Head of caudate nucleus (tissue), 42 donors: Measurements from ENCODE around the gene TOLLIP.
"Not testable (repeated sequence)": the region's sequence is repeated elsewhere in the genome, so short reads cannot be mapped to it uniquely, and the experiment has no call there.

Source experiments
- DNase-seq, 42 donors: peaks; one replicate each; pipeline versions ENCODE4 v3.0.0 to v3.0.0-alpha.2; 2020 to 2021; ENCODE audit warnings: mixed read lengths in 7 of 42
- intact Hi-C: fragments of 100-400 bp; cut with DNase I; formaldehyde crosslinking; loops from one replicate; pipeline ENCODE4 v1.15.0; 2022

The TOLLIP gene

DNA sequence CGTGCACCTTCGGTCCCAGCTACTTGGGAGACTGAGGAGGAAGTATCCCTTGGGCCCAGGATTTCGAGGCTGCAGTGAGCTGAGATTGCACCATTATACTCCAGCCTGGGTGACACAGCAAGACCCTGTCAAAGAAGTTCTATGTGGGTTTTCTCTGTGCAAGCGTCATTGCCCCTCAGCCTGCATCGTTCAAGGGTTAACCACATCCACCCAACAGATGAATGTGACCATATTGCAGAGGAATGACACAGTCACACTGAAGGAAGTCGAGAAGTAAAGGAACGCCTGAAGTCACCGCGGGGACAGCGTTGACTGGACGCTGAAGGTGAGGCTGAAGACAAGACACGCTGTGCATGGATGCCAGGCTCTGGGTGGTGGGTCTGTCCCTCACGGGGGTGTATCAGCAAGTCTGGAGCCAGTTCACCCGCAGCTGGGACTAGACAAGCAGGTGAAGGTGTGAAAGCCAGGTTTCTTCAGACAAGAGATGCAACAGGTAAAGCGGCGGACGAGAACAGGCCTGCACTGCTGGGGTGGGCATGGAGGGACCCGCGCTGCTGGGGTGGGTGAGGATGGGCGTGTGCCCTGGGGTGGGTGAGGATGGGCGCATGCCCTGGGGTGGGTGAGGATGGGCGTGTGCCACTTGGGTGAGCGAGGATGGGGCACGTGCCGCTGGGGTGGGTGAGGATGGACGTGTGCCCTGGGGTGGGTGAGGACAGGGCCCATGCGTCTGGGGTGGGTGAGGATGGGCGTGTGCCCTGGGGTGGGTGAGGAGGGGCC lies 36.5 kb upstream of the TOLLIP start:
- peak in 2 of 42 donors; percentile 29 to 33 for DNase-seq
- intact Hi-C loops = no loop called here

GRCh38 chr11:1344056-1344635 lies 34.7 kb upstream of the TOLLIP start:
- intact Hi-C loops = no loop called here
- peak in 2 of 42 donors; percentile 32 to 43 for DNase-seq

DNA sequence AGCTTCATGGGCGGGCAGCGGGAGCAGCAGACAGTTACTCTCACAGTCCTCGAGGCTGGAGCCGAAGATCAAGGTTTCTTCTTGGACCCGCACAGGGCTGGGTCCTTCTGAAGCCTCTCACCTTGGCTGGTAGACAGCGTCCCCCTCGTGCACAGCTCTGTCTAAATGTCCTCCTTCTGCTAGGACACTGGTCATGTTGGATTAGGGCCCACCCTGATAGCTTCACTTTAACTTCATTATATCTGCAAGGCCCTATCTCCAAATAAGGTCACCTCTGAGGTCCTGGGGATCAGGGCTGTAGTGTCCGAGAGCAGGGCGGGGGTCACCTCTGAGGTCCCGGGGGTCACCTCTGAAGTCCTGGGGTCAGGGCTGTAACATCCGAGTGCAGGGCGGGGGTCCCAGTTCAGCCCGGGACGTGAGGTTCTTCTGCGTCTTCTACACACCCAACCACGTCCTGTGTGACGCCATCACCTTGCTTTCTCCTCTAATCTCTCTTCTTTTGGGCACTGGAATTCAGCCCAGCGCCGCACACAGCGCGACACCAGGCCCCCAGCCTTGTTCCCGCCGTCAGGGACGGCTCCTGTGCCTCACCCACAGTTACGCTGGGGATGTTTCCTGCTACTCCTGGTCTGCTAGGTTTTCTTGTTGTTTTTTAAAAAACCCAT lies 34.1 kb upstream of the TOLLIP start:
- peak in 2 of 42 donors; percentile 30 for DNase-seq
- intact Hi-C loops = no loop called here

GRCh38 chr11:1342946-1343345 lies 33.5 kb upstream of the TOLLIP start:
- peak in 1 of 42 donors; percentile 33 for DNase-seq
- intact Hi-C loops = no loop called here

DNA sequence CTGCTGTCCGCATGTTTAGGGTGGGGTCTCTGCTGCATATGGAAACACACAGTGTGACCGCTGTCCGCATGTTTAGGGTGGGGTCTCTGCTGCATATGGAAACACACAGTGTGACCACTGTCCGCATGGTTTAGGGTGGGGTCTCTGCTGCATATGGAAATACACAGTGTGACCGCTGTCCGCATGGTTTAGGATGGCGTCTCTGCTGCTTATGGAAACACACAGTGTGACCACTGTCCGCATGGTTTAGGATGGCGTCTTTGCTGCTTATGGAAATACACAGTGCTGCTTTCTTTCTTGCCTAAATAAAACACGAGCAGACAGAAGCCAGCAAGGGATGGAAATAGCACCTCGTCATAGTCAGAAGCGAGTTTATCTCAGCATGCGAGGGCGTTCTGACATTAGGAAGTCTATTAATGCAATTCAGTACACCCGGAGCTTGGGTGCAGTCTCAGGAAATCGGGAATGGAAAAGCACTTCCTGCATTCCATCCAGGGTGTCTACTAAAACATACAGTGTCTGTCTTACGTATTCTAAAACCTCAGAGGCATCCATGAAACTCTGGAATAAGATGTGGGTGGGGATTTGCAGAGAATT lies 32.6 kb upstream of the TOLLIP start:
- intact Hi-C loops = no loop called here
- DNase-seq = peak in 35 of 42 donors; percentile 23 to 91 (median 62)

- DNase-seq = peak in 1 of 42 donors; percentile 20
- intact Hi-C loops = not testable (repeated sequence)
These were observed 31.8 kb upstream of the TOLLIP start for GRCh38 chr11:1341226-1341625.

GRCh38 chr11:1340111-1340510 lies 30.7 kb upstream of the TOLLIP start:
- peak in 2 of 42 donors; percentile 34 to 39 for DNase-seq
- intact Hi-C loops = no loop called here

DNA sequence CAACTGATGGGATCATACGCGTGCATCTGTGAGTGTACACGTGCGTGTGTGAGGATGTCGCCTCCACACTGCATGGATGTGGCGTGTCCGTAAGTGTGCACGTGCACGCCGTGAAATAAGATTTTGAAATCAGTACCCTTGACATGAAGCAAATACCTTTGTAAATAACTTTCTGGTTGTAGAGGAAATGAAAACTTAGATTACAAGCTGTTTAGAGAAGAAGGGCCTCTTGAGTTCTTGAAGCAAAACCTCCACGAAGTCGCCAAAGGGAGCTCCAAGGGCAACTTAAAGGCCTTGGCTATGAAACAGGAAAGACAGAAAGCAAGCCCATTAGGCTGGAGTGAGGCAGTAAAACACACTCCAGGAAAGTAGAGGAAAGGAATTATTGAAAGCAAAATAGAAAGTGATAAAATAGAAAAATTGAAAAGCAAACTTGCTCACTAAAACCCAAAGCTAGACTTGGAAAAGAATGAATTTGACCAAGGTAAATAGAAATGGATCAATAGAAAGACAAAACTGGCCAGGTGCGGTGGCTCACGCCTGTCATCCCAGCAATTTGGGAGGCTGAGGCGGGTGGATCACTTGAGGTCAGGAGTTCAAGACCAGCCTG lies 29.7 kb upstream of the TOLLIP start:
- peak in 1 of 42 donors; percentile 35 for DNase-seq
- intact Hi-C loops = loop anchor here (10.0 kb wide), 1 partner anchor 46 kb away; the partner anchor contains the start of gene BRSK2

DNA sequence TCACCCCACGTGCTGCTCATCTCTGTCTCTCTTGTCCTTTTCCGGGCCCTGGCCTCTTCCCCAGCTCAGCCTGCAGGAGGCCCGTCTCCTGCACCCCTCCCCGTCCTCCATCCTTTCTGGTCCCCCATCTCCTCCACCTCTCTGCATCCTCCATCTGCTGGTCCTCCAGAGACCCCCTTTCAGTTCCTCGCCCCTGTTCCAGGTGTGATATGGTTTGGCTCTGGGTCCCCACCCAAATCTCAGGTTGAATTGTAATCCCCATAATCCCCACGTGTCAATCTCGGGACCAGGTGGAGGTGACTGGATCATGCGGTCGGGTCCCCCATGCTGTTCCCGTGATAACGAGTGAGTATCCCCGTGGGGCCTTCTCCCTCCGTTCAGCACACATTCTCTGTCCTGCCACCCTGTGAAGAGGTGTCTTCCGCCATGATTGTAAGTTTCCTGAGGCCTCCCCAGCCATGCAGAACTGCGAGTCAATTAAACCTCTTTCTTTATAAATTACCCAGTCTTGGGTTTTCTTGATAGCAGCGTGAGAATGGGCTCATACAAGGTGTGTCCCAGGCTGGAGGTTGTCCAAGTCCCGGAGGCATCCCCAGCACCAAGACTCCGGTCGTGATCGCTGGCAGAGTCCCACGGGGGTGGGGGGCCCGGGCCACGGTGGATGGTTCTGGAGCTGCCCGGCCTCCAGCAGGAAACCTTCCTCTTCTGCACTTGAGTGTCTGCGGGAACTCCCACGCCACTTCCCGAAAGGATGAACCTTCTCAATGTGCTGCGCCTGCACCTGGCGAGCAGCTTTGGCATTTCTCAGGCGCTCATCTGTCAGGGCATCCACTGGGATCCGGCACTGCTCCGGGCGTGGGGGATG lies 29.0 kb upstream of the TOLLIP start:
- peak in 25 of 42 donors; percentile 14 to 75 (median 37) for DNase-seq
- intact Hi-C loops = loop anchor here (10.0 kb wide), 1 partner anchor 46 kb away; the partner anchor contains the start of gene BRSK2

DNA sequence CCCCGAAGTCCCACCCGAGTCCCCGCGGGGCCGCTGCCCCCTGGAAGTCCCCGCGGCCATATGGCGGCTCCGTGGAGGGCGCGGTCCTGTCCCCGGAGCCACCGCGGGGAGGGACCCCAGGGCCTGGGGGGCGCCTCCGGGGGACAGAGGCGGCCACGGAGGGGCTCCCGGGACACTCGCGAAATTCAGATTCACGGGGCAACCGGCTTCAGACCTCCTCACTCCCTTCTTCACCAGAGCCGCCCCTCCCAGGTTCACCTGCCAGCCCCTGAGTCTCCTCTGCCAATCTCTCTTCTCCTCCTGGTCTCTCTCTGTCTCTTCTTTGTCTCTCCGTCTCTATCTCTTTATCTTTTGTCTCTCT lies 28.2 kb upstream of the TOLLIP start:
- intact Hi-C loops = loop anchor here (10.0 kb wide), 1 partner anchor 47 kb away; the partner anchor contains the start of gene BRSK2
- peak in 2 of 42 donors; percentile 30 to 42 for DNase-seq

DNA sequence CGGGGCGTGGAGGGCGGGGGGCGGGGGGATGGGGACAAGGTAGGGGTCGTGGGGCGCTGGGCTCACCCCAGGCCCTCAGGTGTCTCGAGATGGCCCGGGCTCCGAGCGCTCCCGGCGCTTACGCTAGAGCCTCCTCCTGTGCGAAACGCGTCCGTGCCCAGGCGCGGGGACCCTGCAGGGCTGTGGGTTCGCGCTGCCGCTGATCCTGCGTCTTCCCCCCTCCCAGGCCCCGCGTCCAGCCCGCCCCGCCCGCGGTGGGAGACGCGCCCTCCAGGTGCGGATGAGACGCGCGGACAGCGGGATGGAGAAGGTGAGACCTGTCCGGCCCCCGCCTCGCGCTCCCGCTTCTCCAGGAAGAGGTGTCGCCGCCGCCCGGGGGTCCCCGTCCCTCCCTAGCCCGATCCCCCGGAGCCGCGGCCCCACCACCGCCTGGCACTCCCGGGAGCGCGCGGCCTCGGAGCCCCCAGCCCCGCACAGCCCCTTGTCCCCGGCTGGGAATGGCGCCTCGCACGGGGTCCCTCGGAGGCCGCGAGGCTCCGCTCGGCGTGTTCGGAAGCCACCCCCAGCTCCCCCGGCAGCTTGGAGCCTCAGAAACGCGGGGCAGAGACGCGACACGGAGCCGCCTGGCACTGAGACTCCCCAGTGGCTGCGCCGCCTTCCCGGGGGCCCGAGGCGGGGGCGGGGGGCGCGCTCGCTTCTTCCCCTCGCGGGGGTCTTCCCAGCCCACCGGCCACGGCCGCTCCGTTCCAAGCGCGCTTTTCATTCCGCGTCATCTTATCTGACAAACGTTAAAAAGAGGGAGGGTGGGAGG lies 27.6 kb upstream of the TOLLIP start:
- DNase-seq = peak in 29 of 42 donors; percentile 12 to 60 (median 41)
- intact Hi-C loops = loop anchor here (10.0 kb wide), 1 partner anchor 48 kb away; the partner anchor contains the start of gene BRSK2

GRCh38 chr11:1335811-1336761 lies 26.7 kb upstream of the TOLLIP start:
- DNase-seq = peak; percentile 21 to 84 (median 62)
- intact Hi-C loops = loop anchor here (10.0 kb wide), 1 partner anchor 49 kb away; the partner anchor contains the start of gene BRSK2

GRCh38 chr11:1335264-1335810 lies 25.9 kb upstream of the TOLLIP start:
- intact Hi-C loops = loop anchor here (10.0 kb wide), 1 partner anchor 49 kb away; the partner anchor contains the start of gene BRSK2
- DNase-seq = peak in 1 of 42 donors; percentile 30

- intact Hi-C loops = loop anchor here (10.0 kb wide), 1 partner anchor 51 kb away; the partner anchor contains the start of gene BRSK2
- no peak for DNase-seq
These were observed 24.4 kb upstream of the TOLLIP start for GRCh38 chr11:1333860-1334259.

GRCh38 chr11:1333091-1333772 lies 23.8 kb upstream of the TOLLIP start:
- intact Hi-C loops = loop anchor here (10.0 kb wide), 1 partner anchor 52 kb away; the partner anchor contains the start of gene BRSK2
- DNase-seq = no peak
